Embryonic facial prominence (tissue), 1 donor: ENCODE results near the gene F10.
"Not testable (repeated sequence)": the region's sequence is repeated elsewhere in the genome, so short reads cannot be mapped to it uniquely, and the experiment has no call there.

ENCODE experiments used
- DNase-seq: peaks from one replicate; pipeline ENCODE4 v3.0.0-alpha.2; 2016; ENCODE audit errors: extremely low spot score

F10 gene

GRCh38 chr13:113152984-113153809, 30.6 kb downstream of the F10 start:
- no peak for DNase-seq

GRCh38 chr13:113153810-113154748, 31.5 kb downstream of the F10 start:
- peak; percentile 20 for DNase-seq

GRCh38 chr13:113155201-113155600, 32.6 kb downstream of the F10 start:
- no peak for DNase-seq

GRCh38 chr13:113155982-113156655, 33.5 kb downstream of the F10 start:
- DNase-seq: no peak

GRCh38 chr13:113157206-113157928, 34.8 kb downstream of the F10 start:
- no peak for DNase-seq

- DNase-seq: no peak
Measured at GRCh38 chr13:113157929-113158747, 35.5 kb downstream of the F10 start, which contains the start of gene PROZ. Gene PROZ, plus strand, starts transcription at chr13:113158648. Its CDS starts 13 bp downstream, at chr13:113158661.

GRCh38 chr13:113158946-113159345, 36.3 kb downstream of the F10 start:
- no peak for DNase-seq

GRCh38 chr13:113159701-113160100, 37.1 kb downstream of the F10 start:
- DNase-seq: no peak

GRCh38 chr13:113160983-113161382, 38.4 kb downstream of the F10 start:
- no peak for DNase-seq

- no peak for DNase-seq
Measured at GRCh38 chr13:113161433-113161832, 38.8 kb downstream of the F10 start.

GRCh38 chr13:113161975-113162374, 39.4 kb downstream of the F10 start:
- not testable (repeated sequence) for DNase-seq

- no peak for DNase-seq
Measured at GRCh38 chr13:113162783-113163685, 40.4 kb downstream of the F10 start.

- DNase-seq: no peak
Measured at GRCh38 chr13:113164492-113164891, 41.9 kb downstream of the F10 start.

GRCh38 chr13:113166266-113166665, 43.7 kb downstream of the F10 start:
- DNase-seq: no peak

- DNase-seq: no peak
Measured at GRCh38 chr13:113166681-113167080, 44.1 kb downstream of the F10 start.

GRCh38 chr13:113167155-113167554, 44.6 kb downstream of the F10 start:
- DNase-seq: no peak

GRCh38 chr13:113167575-113167974, 45.0 kb downstream of the F10 start:
- no peak for DNase-seq

GRCh38 chr13:113168211-113168610, 45.6 kb downstream of the F10 start:
- no peak for DNase-seq
